ENCODE data around the gene PITPNB.
A peak's percentile ranks its signal among the peaks of the same experiment; 100 is the strongest.

Gene PITPNB

DNA sequence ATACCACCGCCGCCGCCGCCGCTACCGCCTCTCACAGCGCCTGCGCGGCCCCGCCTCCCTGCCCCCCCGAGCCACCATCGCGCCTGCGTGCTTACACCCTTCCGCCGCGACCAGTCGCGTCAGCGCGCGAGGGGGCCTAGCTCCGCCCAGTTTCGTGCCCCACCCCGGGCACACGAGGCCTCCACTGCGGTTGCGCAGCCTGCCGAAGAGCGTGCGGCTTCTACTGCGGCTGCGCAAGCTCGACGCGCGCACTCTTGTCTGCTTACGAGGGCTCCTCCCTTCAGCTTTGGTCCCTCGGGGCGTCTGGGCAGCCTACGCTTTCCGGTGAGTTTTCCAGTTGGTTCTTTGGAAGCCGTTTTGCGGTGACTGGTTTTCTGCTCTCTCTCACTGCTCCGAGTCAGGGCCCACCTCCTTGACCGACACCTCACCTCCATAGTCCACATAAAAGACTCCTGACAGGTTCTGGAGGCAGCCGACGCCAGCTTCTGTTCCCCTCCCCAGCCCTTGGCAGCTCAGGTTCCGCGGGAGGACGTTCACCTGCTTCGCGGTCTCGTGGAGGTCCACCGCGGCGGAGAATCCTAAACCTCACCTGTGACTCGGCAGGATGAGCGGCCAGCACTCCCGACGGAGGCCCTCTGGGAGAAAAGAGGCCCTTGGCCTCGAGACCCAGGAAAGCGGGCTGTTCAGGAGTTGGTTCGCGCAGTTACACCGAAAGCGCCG is at the start of gene PITPNB:
TSS of gene PITPNB (minus strand) at position 35 of the 720 bp plus-strand sequence. CDS start 65 bp downstream, outside the sequence.
- peak; percentile 99 for DNase-seq (ENCODE audit: low spot score)

DNA sequence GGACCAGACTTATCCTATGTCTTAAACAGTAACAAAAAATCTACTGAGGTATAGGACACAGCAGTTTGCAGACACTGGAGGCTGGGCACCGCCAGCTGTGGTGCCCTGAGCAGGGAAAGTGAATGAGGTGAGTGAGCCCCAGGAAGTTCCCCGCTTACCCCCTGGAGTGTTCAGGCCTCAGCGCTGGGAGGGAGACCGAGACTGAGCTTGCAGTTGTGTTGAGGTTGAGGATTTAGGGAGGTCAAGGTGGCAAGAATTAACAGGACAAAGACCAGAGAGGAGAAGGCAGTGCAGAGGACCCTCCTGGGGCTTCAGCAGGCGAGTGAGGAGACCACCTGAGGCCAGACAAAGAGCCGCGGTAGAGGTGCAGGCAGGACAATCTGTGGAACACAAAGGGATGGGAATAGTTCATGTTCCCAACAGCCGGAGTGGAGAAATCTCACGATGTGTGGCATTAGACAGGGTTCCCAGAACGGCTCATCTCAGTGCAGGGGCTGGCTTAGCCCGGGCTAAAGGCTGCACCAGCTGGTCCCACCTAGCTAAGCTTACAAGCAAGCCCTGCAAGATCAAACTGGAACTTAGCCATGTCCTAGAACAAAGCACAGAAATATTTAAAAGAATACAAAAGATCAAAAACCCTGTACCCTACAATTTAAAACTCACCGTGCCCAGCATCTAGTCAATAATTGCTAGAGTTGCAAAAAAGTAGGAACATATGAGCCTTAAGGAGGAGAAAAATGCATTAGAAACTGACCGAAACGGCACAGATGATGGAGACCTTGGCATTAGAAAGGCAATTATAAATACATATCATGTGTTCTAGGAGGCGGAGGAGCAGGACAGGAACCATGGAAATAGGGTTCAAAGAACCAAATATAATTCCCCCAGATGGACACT is 47.4 kb upstream of the PITPNB start:
- no peak for DNase-seq (ENCODE audit: low spot score)

DNA sequence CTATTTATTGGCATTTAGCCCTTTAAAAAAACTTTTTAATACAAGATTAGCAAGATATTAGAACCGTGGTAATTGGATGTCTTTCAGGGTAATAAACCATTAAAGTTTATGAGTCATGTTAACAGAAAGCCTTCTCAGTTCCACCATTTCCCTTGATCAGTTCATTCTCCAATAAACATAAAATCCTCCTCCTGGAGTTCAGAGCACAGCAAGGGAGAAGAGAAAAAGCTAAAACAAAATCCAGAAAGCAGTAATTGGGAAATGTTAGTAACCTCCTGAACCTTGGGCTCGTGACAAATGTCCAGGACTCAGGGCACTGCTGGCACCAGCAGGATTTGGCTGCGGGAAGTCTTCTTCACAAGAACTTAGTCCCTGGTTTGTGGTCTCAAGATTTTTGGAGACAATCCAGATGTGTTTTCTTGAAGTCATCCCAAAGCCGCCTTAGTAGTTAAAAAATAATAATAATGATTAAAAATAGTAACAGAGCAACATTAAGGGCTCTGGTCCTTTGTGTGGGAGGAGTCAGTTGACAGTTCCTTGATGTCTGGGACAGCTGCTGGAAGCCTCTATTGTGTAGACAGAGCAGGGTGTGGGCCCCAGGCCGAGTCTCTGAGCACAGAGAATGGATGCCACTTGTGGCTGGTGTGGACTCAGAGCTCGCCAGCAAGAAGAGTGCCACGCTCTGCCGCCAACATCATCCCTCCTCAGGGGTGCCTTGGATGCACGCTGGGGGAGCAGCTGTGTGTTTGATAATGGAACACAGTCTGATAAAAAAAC is 43.4 kb upstream of the PITPNB start:
- no peak for DNase-seq (ENCODE audit: low spot score)

DNA sequence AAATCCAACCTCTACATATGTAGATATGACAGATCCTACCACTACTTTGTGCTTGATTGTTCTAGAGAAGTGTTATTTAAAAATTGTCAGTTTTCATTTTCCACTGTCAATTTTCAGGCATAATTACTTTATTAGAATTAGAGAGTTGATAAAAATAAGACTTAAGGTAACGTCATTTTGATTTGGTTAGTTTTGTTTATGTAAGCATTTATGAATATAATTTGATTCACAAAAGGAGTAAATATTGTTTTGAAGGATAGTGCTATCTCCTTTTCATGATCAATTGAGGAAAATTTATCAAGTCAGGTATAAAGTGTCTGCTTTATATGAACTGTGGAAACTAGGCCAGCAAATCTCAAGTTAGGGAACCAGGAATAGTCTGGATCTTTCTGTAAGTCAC is 42.6 kb upstream of the PITPNB start:
- no peak for DNase-seq (ENCODE audit: low spot score)

DNA sequence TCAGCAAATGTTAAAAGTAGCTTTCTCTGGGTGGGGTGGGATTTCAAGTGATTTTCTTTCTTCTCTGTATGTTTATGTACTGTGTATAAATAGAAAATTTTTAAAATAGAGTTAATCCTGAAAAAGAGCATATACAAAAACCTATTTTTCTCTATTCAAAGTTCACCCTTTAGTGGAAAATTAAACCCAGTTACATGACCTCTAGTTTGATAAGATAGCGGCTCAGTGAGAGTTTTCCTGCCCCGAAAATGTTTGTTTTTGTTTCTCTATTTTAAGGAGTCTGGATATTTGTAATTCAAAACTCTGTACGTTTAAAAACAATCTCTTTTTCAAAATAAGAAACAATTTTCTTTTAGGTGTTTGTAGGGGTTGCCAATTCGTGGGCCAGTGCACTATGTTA is 42.1 kb upstream of the PITPNB start:
- no peak for DNase-seq (ENCODE audit: low spot score)

DNA sequence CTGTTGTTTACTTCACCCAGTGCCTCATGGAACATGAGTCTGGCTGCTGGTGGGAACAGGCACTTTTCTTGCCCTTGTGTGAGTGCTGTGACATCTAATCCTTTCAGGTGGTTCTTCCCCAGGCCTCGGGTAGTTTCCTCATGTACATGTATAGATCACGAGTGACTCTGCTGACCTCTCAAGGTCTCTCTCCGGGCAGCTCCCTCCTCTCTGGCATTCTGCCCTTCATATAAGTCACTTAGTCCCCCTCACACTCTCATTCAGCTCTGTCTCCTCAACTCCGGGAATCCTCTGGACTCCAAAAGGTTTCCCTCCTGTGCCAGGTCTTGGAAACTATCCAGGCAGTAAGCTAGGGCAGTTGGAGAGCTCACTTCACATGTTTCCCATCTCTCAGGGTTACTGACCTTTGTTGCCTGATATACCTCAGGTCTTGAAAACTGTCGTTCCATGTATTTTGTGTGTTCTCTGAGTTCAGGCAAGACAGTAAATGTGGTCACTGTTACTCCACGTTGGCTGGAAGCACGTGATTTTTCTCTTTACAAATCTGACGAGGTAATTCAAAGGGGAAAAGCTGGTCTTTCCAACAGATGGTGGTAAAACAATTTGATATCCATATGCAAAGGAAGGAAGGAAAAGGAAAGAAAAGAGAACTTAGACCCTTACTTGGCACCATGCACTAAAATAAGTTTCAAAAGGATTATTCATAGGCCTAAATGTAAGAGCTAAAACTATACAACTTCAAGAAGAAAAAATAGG is 40.5 kb upstream of the PITPNB start:
- DNase-seq (ENCODE audit: low spot score): no peak

DNA sequence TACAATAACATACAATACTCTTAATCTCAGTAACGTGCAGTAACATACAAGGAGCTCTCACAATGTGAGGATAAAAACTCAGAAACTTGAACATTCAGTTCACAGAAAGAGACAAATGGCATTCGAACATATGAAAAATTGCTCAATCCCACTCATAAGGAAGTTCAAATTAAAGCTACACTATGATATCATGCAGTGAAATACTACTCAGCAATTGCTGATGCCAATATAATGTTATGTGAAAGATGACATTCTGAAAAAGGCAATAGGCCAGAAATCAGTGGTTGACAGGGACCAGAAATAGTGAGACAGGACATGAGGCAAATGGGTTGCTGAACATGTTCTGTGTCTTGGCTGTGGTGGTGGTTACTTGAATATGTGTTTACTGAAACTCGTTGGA is 33.7 kb upstream of the PITPNB start:
- no peak for DNase-seq (ENCODE audit: low spot score)

DNA sequence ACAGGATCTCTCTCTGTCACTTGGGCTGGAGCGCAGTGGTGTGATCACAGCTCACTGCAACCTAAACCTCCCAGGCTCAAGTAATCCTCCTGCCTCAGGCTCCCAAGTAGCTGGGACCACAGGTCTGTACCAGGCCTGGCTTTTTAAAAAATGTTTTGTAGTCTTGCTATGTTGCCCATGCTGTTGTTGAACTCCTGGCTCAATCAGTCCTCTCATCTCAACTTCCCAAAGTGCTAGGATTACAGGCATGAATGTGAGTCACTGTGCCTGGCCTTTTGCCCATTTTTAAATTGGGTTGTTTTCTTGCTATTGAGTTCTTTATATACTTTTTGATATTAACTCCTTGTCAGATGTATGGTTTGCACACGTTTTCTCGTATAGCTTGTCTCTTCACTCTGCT is 33.0 kb upstream of the PITPNB start:
- DNase-seq (ENCODE audit: low spot score): no peak

DNA sequence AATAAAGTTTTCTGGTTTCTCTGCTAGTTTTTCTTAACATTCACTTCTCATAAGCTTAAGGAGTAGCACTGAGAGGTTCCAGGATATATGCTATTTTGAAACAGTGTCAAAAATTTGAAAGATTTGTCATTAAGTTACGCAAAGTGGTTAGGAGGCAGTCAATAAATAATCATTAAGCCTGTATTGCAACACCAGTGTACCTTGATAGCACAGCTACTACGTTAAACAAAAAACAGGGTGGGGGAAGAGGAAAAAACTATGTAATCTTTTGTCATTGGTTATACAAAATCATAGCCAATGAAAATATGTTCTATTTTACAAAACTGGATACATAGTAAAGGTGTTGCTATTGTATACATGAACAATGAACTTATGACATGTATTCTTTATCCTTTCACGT is 30.4 kb upstream of the PITPNB start:
- no peak for DNase-seq (ENCODE audit: low spot score)

DNA sequence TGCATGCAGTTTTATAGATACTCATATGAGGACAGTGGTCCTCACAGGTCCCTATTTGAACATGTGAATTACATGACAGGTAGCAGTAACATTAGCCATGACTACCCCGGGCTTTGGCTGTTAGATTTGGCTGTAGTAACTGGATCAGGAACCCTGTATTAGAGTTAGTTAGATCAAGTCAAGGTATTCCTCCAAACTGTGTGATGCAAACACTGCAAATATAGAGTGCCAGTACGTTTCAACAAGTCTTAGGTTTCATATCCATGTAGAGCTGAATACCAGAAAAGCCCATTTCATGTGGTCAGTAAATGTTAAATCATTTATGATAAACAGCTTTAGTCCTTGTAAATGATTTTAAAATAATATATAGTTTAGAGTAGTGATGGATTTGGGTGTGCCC is 29.5 kb upstream of the PITPNB start:
- no peak for DNase-seq (ENCODE audit: low spot score)

DNA sequence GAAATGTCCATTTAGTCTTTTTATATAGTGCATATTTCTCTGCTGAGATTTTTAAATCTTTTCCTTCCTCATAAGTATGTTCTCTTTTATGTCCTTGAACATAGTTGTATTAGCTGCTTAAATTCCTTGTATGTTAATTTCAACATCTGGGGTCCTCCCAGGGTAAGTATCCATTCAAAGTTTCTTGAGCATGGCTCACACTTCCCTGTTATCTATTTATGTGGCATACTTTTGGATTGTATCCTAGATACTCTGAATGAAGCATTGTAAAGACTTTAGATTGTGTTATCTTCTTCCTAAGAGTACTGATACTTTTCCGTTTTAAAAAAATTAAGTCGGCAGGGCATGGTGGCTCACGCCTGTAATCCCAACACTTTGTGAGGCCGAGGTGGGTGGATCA is 28.4 kb upstream of the PITPNB start:
- DNase-seq (ENCODE audit: low spot score): no peak

DNA sequence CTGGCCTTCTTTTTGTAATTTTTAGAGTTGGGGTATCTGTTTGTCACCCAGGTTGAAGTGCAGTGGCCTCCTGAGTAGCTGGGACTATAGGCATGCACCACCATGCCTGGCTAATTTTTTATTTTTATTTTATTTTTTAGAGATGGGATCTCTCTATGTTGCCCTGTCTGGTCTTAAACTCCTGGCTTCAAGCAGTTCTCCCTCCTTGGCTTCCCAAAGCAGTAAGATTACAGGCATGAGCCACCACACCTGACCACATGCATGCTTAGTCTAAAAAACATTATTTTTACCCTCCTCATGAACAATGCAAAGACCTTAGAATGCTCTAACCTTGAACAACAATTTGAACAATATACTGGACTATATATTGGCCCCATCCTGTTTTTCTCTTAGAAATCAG is 22.1 kb upstream of the PITPNB start:
- DNase-seq (ENCODE audit: low spot score): no peak

DNA sequence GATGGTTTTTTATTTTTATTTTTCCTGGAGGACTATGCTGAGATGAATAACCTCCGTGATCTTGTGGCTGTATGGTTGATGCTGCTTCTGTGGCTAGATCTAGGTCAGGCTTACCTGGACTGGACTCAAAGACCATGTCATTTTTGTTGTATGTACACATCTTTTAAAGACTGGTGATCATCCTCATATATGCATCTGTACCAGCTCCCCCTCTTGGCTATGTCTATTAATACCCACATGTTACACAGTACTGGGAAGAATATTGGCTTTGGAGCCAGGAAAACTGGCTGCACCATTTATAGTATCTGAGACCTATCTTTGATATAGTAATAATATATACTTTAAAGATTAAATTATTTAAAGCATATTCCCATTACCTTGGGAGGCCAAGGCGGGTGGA is 18.4 kb upstream of the PITPNB start:
- DNase-seq (ENCODE audit: low spot score): no peak

DNA sequence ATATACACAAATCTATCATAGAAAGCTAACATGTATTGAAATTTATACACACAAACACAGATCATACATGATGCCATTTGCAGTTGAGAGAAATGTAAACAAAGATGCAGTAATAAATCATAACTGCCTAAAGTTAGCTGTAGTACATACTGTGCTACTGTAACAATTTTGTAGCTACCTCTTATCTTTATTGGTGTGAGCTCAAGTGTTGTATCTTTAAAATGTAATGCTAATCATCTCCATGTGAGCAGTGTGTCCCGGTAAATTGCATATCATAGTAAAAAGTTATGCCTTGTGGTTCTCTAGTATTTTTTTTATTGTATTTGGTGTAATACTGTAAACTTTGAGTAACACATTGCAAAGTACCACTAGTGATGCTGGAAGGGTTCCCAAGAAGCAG is 16.8 kb upstream of the PITPNB start:
- no peak for DNase-seq (ENCODE audit: low spot score)

DNA sequence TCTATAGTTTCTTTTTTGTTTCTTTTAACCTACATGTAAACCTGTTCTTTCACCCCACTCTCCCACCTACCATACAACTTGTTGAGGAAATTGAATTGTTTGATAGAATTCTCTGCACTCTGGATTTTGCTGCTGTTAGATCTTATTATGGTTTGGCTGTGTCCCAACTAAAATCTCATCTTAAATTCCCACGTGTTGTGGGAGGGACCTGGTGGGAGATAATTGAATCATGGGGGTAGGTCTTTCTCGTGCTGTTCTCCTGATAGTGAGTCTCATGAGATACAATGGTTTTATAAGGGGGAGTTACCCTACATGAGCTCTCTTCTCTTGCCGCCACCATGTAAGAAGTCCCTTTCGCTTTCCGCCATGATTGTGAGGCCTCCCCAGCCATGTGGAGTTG is 15.0 kb upstream of the PITPNB start:
- DNase-seq (ENCODE audit: low spot score): no peak

DNA sequence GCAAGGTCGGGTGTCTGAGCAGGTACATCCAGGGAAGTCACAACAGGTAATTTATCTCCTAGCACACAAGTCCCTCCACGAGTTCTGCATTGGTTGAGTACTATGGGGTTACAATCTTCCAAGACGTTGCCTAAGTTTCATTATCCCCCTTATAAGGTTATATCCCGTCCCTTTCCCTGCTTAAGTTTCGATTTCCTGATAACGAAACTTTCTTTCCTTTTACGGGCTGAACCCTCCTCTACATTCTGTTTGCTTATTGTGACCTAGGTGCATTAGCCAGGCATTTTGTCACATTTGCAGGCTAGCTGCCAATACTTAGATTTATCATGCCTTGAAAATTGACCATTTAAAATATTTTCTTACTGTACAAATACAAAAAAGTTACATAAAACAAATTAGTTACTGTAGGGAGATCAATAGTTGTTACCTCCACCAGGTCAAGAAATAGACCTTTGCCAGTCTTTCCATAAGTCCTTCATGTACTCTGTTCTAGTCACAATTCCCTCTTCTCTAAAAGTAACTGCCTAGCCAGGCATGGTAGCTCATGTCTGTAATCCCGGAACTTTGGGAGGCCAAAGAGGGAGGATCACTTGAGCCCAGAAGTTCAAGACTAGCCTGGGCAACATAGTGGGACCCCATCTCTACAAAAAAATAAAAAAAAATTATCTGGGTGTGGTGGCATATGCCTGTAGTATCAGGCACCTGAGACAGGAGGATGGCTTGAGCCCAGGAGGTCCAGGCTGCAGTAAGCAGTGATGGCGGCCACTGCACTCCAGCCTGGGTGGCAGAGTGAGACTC is 14.3 kb upstream of the PITPNB start:
- DNase-seq (ENCODE audit: low spot score): peak; percentile 38

DNA sequence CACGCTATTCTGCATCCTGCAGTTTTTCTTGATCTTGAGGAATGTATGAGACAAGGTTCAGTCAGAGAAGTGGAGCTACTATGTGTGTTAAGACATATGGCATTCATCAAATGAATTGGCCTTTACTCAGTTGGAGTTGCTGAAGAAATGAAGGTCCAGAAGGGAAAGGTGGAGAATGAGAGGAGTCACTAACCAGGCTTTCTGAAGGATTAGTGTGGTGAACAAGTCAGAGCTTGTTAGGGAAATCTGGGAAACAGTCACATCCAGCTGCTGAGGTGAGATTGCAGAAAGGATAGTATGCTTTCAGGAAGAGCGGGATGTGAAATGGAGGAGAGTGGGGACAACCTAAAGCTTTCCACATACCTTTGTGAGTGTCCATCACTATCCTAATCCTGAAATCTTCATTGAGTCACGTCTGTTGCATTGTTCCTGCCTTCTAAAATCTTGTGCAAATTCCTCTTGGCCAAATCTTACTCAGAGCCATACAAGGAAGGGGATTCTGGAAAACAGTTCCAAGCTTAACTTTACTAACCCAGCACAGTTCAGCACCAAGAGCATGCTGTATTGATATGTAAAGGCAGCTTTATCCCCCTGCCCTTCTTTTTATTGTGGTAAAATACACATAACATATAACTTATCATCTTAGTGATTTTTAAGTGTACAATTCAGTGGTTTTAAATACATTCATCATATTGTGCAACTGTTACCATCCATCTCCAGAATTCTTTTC is 11.4 kb upstream of the PITPNB start:
- DNase-seq (ENCODE audit: low spot score): no peak

DNA sequence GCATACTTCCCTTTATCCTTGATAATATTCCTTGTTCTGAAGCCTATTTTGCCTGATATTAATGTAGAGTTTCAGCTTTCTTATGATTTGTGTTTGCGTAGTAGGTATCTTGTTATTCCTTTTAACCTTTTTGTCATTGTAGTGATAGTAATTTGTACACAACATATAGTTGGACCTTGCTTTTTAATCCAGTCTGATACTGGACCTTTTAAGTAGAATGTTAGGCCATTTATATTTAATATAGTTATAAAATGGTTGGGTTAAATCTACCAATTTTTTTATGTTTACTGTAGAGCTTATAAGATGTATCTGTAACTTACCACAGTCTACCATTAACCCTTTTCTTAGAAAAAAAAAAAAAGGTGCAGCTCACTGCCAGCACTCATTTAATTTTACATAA is 8.6 kb upstream of the PITPNB start:
- no peak for DNase-seq (ENCODE audit: low spot score)

DNA sequence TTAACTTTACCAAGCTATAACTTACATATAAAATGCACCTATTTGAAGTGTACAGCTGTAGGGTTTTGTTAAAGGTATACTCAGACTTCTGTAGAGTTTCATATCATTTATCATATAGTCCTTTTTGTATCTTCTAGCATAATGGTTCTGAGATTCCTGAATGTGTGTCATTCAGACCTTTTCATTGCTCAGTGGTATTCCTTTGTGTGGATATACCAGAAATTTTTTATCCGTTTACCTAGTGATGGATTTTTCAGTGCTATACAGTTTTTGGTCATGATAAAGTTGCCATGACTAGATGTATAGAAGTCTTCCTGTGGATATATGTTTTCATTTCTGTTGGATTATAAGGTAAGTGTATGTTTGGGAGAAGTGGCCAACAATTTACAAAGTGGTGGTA is 6.3 kb upstream of the PITPNB start:
- no peak for DNase-seq (ENCODE audit: low spot score)
